Middle frontal gyrus (tissue), 1 donor: ENCODE data around the gene COPE.

Experiments
- DNase-seq: peaks from one replicate; pipeline ENCODE4 v3.0.0-alpha.2; 2015; ENCODE audit warnings: low spot score; ENCODE audit errors: extremely low spot score

The COPE gene

DNA sequence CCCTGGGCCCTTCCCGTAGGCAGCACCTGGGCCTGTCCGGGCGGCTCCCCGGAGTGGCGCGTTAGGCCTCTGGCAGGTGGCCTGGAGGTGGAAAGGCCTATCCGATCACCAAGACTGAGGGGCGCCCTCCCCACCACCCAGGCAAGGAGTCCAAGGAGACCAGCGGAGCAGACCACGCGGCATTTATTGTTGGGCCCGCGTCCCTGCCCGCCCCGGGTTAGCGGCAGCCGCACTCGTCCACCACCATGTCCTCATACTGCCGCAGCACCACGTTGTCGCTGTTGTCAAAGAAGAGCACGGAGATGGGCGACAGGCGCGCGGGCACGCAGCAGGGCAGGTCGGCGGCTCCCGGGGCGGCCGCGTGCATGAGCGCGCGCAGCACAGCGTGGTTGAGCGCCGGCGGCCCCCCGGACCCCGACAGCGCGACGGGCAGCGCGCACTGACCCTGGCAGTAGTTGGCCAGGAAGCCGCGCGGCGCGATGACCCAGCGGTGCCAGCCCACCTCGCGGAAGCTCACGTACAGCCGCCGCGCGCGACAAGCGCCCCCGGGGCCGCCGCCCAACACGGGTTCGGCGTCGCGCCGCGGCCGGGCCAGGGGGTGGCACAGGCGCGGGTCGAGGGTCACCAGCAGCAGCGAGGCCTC lies 50.7 kb downstream of the COPE start:
- DNase-seq: no peak

DNA sequence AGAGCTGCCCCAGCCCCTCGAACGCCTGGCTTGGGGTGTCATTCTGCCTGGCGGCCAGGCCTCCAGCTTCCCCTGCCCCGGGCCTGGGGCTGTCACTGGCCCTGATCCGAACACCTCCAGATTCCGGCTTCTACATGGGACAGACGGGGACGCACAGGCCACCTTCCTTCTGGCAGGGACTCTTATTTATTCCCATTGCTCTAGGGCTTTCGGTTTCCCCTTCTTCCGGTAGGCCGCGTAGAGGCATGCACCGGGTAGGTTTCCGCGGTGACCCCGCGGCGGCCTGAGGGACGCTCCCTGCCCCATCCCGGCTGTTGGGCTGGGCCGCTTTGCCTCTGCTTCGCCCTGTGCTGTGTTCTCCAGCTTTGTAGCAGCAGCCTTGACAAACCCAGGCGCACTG lies 51.4 kb downstream of the COPE start:
- no peak for DNase-seq

DNA sequence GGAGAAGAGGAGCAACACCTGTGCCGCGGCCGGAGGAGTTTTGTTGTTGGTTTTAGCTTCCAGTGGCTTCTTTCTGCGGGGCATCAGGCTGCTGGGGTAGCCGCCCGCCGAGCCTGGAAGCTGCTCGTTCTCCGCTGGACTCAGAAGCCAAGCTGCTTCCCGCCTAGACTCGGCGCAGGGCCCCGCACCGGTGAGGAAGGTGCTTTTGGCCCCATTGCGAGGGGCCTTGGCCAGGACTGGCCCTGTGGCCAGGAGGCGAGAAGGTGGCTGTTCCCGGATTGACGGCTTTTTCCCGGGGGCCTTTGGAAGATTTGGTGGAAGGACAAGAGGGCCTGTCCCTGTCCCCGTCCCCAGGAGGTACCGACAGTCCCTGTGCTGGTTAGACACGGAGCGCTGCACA lies 52.0 kb downstream of the COPE start:
- no peak for DNase-seq

DNA sequence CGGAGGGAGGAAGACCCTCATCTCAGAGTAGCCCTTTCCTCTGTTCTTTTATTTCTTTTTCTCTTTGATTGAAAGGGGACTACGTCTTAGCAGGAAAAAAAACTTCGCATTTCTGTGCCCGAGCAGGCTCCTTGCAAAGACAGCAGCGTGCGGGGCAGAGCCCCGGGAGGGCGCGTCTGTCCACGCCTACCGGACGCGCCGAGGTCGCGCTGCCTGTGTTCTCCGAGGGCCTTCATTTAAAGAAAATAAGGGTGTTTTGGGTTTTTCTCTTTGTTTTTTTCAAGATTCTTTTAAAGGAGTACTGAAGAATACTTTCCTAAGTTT lies 52.4 kb downstream of the COPE start:
- no peak for DNase-seq

DNA sequence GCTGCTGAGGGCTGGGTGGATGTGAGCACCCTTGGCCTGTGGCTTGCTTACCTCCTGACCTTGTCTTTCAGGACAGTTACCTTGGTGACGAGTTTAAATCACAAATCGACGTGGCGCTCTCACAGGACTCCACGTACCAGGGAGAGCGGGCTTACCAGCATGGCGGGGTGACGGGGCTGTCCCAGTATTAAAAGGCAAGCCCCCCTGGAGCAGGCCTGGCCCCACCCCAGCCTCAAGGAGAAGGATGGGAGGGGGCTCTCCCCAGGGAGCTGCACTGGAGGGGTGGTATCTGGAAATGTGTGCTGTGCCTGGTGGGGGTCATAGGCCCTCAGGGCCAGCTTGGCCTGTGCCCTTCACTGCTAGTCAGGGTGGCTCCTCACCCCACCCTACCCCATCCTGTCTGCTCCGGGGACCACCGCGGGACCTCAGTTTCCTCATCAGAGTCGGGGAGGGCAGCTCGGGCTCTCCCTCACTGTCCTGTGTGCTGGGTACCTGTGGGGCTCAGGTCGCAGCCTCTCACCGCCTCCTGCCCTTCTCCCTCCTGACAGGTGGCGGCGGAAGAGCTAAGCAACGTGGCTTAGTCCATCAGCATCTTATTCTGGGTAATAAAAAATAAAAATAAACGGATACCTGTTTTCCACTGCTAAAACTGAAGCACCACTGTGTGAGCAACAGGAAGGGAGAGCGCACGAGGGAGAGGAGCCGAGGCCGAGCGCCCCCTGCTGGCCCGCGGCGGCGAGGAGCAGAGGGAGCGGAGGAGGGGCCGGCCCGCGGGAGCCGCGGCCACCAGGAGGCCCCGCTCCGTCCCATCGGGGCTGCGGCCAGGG lies 53.0 kb downstream of the COPE start:
- peak; percentile 57 for DNase-seq

DNA sequence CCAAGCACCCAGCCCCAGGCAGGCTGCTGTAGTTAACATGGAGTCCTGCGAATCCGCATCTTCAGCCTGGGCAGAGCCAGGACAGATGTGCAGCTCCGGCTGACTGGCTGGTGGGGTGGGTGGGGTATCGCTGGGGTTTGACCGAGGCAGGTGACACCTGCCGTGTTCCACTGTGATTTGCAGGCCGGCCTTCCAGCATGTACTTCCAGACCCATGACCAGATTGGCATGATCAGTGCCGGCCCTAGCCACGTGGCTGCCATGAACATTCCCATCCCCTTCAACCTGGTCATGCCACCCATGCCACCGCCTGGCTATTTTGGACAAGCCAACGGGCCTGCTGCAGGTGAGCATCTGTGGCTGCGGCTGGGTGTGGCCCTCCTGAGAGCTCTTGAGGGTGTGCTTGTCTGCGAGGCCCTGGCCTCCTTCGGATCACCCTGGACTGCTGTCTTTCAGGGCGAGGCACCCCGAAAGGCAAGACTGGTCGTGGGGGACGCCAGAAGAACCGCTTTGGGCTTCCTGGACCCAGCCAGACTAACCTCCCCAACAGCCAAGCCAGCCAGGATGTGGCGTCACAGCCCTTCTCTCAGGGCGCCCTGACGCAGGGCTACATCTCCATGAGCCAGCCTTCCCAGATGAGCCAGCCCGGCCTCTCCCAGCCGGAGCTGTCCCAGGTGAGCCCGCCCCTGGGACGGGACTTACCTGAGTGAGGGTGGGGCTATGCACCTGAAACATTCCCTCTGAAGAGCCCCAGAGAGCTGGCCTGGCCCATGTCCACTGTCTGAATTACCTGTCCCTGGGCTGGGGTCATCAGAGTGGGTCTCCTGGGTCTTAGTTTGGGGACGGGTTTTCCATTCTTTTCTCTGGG lies 53.8 kb downstream of the COPE start:
- no peak for DNase-seq

DNA sequence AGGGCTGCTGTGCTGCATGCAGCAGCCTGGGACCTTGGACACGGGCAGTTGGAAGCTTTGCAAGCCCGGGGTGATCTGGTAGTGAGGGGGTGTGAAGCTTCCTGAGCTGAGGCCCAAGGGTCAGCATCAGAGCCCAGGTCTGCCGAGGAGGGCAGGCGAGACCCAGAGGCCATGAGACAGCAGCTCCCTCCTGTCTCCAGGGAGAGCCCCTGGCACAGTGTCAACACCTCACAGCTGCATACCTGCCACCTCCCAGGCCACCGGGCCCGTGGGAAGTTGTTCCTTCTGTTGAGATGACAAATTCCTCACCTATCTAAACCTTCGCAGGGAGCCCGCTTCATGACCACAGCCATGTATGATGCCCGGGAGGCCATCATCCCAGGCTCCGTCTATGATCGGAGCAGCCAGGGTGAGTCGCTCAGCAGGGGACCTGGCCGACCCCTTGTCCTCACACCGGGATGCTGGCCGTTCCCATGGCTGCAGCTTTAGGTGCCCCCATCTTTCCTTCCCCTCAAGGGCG lies 55.3 kb downstream of the COPE start:
- no peak for DNase-seq

DNA sequence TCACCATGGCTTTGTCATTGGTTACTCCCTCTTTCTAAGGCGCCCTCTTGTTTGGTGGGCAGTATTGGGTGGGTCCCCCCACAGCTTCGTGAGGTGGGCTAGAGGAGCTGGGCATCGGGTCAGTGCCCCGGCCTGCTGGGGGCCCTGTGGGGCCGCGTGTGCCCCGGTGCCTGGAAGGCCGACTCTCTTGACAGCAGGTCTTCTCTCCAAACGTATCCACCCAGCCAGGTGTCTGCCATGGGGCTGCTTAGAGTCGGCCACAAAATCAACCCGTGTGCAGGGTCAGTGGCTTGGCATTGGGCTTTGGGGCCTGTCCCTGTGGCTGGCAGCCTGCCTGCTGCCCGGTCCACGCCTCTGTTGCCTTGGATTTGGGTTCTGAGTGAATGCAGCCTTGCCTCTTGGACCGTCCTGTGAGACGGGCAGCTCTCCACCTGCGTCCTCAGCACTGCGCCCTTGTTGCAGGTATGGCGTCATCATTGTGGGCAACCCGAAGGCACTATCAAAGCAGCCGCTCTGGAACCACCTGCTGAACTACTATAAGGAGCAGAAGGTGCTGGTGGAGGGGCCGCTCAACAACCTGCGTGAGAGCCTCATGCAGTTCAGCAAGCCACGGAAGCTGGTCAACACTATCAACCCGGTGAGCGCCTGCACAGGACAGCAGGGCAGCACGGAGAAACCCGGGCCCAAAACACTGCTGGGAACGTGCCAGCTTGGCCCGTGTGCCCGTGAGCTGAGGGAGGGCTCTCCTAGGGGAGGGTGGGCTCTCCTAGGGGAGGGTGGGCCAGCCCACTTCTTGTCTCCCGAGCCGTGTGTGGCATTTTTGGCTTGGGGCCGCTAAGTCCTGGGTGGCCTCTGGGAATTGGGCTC lies 56.0 kb downstream of the COPE start:
- no peak for DNase-seq

DNA sequence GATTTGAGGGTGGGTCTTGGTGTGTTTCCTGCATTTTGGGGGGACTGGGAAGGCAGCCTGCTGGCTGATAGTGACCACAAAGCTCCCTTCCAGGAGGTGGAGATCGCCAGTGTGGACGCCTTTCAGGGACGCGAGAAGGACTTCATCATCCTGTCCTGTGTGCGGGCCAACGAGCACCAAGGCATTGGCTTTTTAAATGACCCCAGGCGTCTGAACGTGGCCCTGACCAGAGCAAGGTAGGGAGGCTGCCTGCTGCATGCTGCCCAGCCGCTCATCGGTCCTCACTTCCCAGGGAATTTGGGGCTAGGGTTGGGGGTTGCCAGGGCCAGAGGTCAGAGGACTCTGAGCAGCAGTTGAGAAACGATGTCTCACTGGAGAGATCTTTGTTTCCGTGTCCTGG lies 57.3 kb downstream of the COPE start:
- DNase-seq: no peak

DNA sequence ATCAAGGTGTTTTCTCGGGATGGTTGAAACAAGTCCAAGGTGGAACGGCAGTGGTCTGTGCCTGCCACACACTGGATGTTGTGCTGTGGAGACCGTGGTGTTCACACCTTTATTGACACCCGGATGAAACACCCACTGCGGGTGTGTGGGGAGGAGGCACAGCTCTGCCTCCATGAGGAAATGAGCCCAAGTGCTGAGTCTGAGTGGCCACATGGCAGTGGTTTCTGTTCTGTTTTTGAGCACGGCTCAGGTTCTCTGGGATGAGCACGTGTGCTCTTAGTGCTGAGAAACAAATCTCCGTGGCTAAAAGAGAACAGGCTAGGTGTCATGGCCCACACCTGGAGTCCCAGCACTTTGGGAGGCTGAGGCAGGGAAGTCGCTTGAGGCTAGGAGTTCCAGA lies 58.0 kb downstream of the COPE start:
- no peak for DNase-seq

DNA sequence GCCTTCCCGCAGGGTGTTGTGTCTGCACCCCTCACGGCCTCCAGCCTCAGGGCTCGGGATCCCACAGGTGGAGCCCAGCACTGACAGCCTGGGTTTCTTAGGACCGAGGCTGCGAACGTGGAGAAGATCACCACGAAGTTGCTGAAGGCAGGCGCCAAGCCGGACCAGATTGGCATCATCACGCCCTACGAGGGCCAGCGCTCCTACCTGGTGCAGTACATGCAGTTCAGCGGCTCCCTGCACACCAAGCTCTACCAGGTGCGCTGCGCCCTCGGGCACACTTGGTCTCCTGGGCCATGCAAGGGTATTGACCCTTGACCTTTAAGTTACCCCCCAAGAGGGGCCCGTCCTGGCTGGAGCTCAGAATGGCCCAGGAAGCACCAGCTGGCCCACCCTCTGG lies 58.5 kb downstream of the COPE start:
- no peak for DNase-seq

DNA sequence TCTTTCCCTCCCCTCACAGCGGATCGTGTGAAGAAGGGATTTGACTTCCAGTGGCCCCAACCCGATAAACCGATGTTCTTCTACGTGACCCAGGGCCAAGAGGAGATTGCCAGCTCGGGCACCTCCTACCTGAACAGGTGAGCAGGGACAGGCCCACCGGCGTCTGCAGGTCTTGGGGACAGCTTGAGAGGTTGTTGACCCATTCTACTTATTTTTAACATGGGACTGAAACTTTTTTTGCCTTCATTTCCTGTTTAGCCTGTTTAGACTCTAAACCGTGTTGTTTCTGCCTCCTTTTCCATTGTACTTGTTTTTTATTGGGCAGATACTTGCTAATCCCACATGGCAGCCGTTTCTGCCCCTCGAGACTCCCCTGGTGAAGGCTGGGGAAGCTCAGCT lies 58.9 kb downstream of the COPE start:
- DNase-seq: no peak

DNA sequence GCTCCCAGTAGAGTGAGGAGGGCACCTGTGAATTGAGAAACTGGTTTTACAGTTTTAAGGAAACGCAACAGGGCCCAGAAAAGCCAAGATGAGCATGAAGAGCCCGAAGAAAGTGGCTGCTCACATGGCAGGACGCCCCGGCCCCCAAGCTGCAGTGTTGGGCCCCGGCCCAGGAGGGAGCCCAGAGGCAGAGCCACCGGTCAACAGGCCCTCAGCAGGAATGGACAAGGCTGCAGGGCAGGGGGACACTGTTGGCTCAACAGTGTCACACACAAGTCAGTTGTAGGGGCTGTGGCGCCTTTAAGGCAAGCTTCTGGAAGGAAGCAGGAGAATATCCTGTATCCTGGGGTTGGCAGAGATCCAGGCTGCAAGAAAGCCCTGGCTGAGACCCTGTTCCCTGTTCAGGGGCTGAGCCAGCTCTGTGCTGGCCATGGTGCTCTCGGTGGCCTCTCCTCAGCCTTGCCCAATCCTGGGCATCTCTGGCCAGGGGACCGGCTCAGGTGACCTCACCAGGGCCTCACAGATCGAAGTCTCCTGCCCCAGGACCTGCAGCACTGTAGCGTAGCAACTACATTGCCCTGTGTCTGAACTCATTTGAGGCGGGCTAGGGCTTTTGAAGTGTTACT lies 59.4 kb downstream of the COPE start:
- no peak for DNase-seq

DNA sequence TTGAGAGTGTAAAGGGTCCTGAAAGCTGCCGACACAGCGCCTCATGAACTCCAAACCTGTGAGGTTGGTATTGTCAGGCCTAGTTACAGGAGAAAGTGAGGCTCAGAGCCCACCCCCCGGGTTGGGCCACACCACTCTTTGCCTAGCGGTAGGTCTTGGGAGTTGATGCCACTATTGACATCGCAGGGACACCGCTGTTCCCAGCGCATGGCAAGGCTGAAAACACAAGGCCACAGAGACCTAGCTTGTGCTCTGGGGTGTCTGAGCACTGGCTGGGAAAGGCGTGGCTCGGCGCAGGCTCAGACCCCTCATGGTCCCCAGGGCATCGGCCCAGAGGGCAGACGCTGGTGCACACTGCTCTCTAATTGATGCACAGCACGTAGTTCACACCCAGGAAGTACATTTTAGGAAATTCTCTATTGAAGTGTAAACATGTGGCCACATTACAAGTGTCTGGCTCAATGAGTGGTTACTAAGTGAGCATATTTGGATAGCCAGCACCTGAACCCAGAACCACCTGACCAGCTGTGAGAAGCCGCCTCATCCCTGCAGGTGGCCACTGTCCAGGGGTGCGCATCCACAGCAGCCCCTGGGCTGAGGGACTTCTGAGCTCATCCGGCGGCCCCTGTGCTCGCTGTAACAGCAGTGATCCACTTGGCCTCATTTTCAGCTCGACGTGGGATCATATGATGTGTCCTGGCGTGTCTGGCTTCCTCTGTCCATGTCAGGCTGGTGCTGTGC lies 60.1 kb downstream of the COPE start:
- DNase-seq: no peak

DNA sequence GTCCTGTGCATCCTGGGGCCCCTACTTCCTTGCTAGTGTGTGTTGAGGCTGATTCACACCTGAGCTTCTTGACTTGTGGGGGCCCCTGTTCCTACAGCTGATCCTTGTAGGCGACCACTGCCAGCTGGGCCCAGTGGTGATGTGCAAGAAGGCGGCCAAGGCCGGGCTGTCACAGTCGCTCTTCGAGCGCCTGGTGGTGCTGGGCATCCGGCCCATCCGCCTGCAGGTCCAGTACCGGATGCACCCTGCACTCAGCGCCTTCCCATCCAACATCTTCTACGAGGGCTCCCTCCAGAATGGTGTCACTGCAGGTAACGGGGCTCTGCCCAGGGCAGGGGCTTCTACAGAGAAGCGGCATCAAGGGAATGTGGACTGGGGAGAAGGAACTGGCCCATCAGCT lies 62.0 kb downstream of the COPE start:
- no peak for DNase-seq

DNA sequence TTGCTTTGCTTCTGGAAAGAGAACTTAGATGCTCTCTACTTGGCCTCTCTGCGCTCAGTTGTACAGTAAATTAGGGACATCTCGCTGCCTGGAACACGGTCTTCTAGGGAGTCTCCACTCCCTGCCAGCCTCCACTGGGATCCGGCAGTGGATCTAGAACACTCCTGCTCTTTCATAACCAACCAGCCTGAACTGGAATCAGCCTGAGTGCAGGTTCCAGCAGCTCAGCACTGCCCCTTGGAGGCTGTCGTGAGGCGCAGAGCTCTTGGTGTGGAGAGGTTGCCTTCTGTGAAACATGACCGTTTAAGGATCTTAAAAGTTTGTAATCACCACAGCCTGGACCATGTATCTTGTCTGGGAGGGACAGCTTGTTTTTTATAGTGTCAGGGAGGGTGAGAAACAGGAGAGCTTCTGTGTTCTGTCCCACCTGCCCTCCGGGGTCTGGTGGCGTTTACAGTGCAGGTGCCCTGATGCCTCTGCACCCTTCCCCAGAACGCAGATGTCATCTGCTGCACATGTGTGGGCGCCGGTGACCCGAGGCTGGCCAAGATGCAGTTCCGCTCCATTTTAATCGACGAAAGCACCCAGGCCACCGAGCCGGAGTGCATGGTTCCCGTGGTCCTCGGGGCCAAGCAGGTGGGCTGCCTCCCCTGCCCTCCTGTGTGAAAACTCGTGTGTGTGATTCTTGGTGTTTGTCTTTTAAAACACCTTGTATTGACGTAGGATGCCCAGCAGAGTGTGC lies 62.6 kb downstream of the COPE start:
- DNase-seq: no peak

DNA sequence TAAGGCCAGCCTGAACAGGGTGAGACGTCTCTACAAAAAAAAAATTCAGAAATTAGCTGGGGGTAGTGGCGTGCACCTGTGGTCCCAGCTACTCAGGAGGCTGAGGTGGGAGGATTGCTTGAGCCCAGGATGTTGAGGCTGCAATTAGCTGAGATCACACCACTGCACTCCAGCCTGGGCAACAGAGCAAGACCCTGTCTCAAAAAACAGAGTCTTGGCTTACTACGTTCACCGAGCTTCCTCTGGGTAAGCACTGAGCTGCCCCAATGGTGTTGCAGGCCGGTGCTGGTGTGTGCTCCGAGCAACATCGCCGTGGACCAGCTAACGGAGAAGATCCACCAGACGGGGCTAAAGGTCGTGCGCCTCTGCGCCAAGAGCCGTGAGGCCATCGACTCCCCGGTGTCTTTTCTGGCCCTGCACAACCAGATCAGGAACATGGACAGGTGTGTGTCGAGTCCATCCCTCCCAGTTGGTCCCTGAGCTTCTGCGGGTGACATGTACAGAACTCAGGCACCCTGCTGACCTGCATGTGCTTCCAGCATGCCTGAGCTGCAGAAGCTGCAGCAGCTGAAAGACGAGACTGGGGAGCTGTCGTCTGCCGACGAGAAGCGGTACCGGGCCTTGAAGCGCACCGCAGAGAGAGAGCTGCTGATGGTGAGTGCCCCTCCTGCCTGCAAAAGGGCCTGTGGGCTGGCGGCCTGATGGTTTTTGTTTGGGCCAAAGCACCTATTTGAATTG lies 63.4 kb downstream of the COPE start:
- no peak for DNase-seq

DNA sequence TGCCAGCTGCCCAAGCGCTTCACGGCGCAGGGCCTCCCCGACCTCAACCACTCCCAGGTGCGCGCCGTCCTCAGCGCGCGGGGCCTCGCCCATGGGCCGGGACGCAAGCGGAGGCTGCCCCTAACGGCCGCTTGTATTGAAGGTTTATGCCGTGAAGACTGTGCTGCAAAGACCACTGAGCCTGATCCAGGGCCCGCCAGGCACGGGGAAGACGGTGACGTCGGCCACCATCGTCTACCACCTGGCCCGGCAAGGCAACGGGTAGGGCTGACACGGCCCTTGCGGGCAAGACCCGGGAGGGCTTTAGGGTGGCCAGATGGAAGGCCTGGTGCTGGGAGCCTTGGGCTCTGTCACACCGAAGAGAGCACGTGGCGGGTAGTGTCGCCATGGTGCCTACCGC lies 64.2 kb downstream of the COPE start:
- DNase-seq: no peak
